HG02981 (cell line): Measurements from ENCODE around the gene GALNT9.
"Not testable (repeated sequence)": the region's sequence is repeated elsewhere in the genome, so short reads cannot be mapped to it uniquely, and the experiment has no call there.

Experiments
- ATAC-seq: cut with Tn5 transposase; IDR thresholded peaks from one replicate; pipeline ENCODE4 v1.9.1; 2021; ENCODE audit warnings: mild to moderate bottlenecking, moderate library complexity; ENCODE audit not compliant: unreplicated experiment

The GALNT9 gene

GRCh38 chr12:132329036-132329719, at the start of gene GALNT9:
Gene GALNT9 (minus strand): TSS chr12:132329589. CDS start chr12:132329203, 386 bp downstream.
- ATAC-seq, result no peak

- not testable (repeated sequence) for ATAC-seq
Measured at GRCh38 chr12:132379057-132379456, 49.7 kb upstream of the GALNT9 start.

GRCh38 chr12:132377147-132377546, 47.8 kb upstream of the GALNT9 start:
- no peak for ATAC-seq

- ATAC-seq, result no peak
Measured at GRCh38 chr12:132376464-132376830, 47.1 kb upstream of the GALNT9 start.

GRCh38 chr12:132375747-132376463, 46.5 kb upstream of the GALNT9 start:
- no peak for ATAC-seq

- ATAC-seq, result no peak
Measured at GRCh38 chr12:132374612-132375445, 45.4 kb upstream of the GALNT9 start.

GRCh38 chr12:132373901-132374611, 44.7 kb upstream of the GALNT9 start:
- no peak for ATAC-seq

GRCh38 chr12:132367852-132368251, 38.5 kb upstream of the GALNT9 start:
- ATAC-seq, result no peak

- ATAC-seq, result no peak
Measured at GRCh38 chr12:132367071-132367851, 37.9 kb upstream of the GALNT9 start.

- ATAC-seq, result no peak
Measured at GRCh38 chr12:132366341-132366861, 37.0 kb upstream of the GALNT9 start.

GRCh38 chr12:132365226-132365625, 35.8 kb upstream of the GALNT9 start:
- ATAC-seq, result no peak

GRCh38 chr12:132364348-132364902, 35.0 kb upstream of the GALNT9 start:
- no peak for ATAC-seq

GRCh38 chr12:132363661-132364347, 34.4 kb upstream of the GALNT9 start:
- ATAC-seq, result no peak

- no peak for ATAC-seq
Measured at GRCh38 chr12:132362996-132363660, 33.7 kb upstream of the GALNT9 start.

- ATAC-seq, result no peak
Measured at GRCh38 chr12:132360906-132361777, 31.8 kb upstream of the GALNT9 start.

GRCh38 chr12:132360410-132360809, 31.0 kb upstream of the GALNT9 start:
- ATAC-seq, result no peak

- ATAC-seq, result no peak
Measured at GRCh38 chr12:132359971-132360370, 30.6 kb upstream of the GALNT9 start.

GRCh38 chr12:132359551-132359950, 30.2 kb upstream of the GALNT9 start:
- ATAC-seq, result no peak
